Measurements from ENCODE around the gene KRT3.

KRT3 gene

GRCh38 chr12:52827499-52828090, 31.7 kb upstream of the KRT3 start:
- DNase-seq (ENCODE audit: low spot score) = no peak

- DNase-seq (ENCODE audit: low spot score) = no peak
These were observed 30.9 kb upstream of the KRT3 start for GRCh38 chr12:52826611-52827498.

DNA sequence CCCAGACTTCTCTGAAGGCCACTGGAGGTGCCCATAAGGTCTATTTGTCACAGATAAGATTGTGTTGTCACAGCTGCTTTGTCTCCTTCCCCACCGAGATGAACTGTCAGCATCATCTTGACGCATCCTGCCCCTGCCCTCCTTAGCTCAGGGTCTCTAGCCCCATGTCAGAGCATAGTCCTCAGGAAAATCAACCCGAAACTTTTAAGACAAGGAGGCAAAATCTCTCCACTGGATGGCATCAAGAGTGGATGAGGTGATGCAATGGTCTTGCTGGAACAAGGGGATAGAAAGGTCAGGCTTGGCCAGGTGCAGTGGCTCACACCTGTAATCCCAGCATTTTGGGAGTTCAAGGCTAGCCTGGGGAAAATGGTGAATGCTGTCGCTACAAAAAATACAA, 30.0 kb upstream of the KRT3 start:
- DNase-seq (ENCODE audit: low spot score) = no peak

DNA sequence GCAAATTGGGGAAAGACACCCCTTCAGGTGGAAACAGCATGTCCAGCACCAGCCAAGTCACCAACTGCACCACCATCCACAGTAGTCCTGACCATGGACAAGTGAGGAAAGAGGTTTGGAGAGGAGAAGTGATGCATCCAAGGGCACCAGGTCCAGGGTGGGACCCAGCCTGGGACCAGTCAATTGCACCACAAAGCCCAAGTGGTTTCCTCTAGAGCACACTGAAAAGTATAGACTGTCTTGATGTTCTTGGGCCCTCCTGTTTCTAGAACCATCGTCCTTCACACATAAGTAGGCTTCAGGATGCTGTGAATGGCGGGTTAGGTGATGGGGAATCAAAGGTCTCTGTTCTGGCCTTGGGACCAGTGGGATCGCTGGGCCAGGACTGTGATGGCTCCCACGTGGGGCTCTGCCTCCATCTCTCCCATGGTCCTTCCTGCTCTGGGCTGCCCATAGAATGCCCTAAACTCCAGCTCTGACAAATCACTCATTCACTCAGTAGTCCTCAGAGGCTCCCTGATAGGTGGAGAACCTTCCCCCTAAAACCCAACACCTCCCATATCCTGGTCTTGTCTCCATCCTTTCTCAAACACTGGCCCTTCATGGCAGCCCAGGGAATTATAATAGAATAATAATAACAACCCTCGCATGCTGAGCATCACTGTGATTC, 29.0 kb upstream of the KRT3 start:
- no peak for DNase-seq (ENCODE audit: low spot score)

GRCh38 chr12:52823761-52824450, 28.0 kb upstream of the KRT3 start:
- no peak for DNase-seq (ENCODE audit: low spot score)

- no peak for DNase-seq (ENCODE audit: low spot score)
These were observed 27.0 kb upstream of the KRT3 start for GRCh38 chr12:52822771-52823510.

DNA sequence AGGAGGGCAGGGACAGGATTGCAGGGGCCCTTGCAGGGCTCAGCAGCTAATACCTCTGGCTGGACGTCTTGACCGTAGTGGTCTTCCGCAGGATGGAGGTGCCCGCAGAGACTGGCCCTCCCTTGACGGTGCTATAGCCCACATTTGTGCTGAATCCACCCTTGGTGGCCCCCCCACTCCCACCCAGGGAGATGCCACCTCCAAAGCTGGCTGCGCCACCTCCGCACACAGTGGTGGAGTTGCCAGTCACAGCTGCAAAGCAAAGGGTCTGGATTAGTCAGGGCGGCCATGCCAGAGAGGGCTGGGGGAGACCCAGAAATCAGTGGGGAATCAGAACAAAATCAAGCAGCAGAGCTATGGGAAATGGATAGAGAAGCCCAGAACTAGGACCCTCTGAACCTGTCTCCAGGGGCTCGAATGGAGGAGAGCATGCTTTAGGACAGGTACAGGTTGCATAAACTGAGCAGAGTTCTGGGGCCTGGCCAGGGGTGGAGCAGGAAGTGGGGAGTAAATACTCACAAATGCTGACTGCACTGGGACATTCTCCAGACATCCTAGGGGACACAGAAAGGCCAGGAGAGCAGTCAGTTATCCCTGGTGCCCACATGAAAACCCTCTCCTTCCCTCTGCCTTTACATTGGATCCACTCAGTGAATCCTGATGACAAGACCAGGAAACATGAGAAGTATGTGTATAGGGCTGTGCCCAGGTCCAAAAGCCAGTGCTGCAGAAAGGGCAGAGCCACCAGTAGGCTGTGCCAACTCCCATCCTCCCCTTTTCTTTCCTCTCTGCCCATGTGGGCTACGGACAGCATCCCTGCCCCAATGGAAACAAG, 26.1 kb upstream of the KRT3 start:
- no peak for DNase-seq (ENCODE audit: low spot score)

DNA sequence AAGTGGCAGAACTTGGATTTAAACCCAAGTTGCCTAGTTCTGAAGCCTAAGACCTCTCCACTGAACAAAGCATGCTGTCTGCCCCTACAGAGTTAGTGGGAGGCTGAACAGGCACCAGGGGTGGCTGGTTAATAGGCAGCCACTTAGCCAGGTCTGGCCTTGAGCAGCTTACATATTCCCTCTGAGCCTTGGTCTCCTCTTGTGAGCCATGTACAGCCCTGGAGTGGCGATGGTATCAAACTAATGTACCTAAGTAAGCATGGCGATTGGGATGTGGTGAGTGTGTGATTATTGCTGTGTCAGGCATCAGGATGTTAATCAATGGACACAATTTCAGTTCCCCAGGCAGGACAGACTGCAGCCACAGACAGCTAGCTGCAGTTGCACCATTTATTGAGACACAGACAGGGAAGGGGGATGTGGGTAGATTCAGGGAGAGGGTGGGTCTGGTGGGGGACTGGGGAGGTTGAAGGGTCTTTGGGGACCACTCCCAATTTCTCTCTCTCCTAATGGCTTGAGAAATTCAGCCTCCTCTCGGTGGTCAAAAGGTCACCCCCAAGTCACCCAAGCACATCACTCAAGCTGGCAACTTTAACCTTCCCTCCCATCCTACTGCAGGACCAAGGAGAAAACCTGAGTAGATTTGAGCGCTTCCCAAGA, 25.3 kb upstream of the KRT3 start:
- DNase-seq (ENCODE audit: low spot score) = no peak

- DNase-seq (ENCODE audit: low spot score) = no peak
These were observed 24.6 kb upstream of the KRT3 start for GRCh38 chr12:52820521-52820920.

DNA sequence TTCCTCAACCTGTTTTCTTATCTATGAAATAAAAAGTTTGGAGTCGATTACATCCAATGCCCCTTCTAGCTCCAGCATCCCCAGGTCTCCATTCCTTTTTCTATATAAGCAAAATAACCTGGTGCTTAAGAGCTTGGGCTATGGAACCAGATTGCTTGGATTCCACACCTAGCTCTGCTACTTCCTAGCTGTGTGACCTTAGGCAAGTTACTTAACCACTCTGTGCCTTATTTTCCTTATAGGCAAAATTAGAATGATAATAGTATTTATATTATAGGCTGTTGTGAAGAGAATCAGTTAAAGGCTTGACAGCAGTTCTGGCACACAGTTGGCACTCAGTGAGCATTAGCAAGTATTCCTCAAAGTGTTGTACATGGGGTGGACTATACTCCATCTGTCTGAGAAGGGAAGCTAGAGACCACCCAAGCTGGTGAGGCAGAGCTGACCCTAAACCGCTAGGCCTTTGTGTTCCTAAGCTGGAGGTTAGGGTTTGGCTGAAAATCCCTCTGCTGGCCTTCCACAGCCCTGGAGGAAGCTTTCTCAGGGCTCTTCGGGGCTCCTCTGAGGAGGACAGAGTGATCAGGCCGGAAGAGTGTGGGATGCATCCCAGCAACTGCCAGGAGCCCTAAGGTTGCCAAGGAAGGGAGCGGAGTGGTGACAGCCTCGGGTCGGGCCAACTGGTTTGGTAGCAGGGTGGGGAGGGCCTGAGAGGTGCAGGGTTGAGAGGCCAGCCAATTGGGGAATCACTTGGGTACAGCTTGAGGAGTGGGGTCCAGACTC, 24.0 kb upstream of the KRT3 start:
- no peak for DNase-seq (ENCODE audit: low spot score)

- DNase-seq (ENCODE audit: low spot score) = no peak
These were observed 23.0 kb upstream of the KRT3 start for GRCh38 chr12:52818887-52819420.

GRCh38 chr12:52818388-52818787, 22.5 kb upstream of the KRT3 start:
- DNase-seq (ENCODE audit: low spot score) = no peak

DNA sequence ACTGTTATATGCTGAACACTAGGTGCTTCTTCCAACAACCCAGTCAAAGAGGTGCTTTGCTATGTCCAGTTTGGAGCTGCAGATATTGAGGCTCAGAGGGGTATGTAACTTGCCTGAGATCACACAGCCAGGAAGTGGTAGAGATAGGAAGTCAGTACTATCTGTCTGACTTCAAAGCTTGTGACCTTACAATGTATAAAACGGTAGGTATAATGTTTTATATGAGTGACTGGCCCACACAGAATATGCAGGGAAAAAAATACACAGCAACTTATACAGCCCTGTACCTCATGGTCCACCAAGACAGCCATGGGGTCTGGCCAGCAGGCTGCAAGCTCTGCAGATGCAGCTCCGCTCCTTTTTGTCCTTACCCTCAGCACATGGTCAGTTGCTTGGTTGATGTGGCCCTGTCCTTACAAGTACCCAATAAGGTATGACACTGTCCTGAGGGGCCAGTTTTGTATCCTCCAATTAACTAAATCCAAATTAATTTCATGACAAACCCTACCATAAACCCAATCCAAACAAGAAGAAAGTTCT, 21.9 kb upstream of the KRT3 start:
- DNase-seq (ENCODE audit: low spot score) = no peak

DNA sequence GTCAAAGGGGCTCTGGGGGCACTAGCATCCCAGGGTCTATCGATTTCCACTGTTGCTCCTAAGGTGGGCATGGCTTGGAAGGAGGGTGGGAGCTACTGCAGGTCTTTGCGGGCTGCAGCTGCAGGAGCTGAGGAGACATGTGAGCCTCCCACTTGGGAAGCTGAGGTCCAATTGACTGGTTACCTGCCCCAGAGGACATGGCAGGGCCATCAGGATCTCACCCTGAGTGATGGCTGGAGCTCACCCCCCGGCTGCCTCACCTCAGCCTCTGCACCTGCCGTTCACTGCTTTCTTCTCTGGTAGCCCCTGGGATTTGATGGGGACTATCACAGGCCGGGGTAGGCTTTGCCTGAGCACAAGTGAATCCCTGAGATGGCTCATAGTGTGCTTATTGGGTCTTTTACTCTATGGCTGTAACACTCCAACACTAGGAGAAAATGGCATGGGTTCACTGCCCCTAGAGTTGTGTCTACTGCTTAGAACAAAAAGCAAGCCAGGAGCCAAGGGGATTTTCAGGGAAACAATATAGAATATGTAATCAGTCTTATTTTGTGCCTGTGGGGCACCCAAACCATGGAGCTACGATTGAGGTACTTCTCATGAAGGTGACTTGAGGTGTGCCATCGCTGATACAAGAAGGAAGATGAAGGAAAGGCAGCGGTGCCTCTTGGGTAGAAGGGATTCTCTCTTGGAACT, 21.2 kb upstream of the KRT3 start:
- no peak for DNase-seq (ENCODE audit: low spot score)

GRCh38 chr12:52815676-52816588, 20.0 kb upstream of the KRT3 start:
- DNase-seq (ENCODE audit: low spot score) = no peak

DNA sequence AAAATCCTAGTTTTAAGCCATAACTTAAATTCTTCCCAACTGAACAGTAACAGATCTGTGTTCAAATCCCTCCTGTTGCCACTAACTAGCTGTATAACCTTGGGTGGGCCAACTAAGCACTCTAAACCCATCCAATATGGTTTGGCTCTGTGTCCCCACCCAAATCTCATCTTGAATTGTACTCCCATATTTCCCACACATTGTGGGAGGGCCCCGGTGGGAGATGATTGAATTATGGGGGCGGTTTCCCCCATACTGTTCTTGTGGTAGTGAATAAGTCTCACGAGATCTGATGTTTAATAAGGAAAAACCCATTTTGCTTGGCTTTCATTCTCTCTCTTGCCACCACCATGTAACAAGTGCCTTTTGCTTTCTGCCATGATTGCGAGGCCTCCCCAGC, 19.2 kb upstream of the KRT3 start:
- no peak for DNase-seq (ENCODE audit: low spot score)

DNA sequence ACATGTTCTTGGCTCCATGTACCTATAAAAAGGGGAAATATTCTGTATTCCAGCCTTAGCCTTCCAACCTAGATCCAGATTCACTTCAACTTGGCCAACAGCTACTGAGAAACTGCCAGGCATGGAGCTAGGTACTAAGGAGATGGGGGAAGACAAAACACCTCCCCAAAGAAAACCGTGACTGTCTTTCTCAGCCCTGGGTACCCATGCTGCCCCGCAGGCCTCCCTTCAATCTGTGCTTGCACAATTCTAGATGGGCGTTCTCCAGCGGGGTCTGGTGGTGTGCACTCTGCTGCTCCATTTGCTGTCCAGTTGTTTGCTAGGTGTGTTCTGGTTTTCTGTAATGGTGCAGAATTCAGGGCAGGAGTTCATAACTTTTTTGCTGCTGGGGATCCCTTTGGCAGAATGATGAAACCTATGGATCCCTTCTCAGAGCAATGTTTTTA, 18.8 kb upstream of the KRT3 start:
- DNase-seq (ENCODE audit: low spot score) = no peak
